IPS DF 4.7 (cell line): ENCODE data around the gene GPRIN2.
A peak's percentile ranks its signal among the peaks of the same experiment; 100 is the strongest.
"Not testable (repeated sequence)": the region's sequence is repeated elsewhere in the genome, so short reads cannot be mapped to it uniquely, and the experiment has no call there.

Experiments used
- DNase-seq: peaks from one replicate; pipeline ENCODE4 v3.0.0-alpha.2; 2013; ENCODE audit warnings: low spot score; ENCODE audit errors: extremely low read depth

The GPRIN2 gene

GRCh38 chr10:46556515-46557318 is at the start of gene GPRIN2:
Gene GPRIN2, minus strand, starts transcription at chr10:46556658. Its CDS starts 5,922 bp downstream, at chr10:46550736.
- DNase-seq = peak; percentile 89

DNA sequence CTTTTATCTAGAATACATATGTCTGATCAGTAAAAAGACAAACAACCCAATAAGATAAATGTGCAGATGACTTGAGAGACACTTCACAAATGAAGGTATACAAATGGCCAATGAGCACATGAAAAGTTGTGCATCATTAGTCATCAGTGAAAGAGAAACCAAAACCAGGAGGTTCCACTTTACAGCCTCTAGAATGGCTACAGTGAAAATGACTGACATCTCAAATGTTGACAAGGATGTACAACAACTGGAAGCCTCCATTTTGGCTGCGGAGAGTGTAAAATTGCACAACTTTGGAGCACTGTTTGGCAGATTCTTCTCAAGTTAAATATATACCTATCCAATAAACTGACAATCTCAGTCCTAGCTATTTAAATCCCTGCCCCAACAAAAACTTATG is 44.1 kb upstream of the GPRIN2 start:
- DNase-seq = not testable (repeated sequence)

DNA sequence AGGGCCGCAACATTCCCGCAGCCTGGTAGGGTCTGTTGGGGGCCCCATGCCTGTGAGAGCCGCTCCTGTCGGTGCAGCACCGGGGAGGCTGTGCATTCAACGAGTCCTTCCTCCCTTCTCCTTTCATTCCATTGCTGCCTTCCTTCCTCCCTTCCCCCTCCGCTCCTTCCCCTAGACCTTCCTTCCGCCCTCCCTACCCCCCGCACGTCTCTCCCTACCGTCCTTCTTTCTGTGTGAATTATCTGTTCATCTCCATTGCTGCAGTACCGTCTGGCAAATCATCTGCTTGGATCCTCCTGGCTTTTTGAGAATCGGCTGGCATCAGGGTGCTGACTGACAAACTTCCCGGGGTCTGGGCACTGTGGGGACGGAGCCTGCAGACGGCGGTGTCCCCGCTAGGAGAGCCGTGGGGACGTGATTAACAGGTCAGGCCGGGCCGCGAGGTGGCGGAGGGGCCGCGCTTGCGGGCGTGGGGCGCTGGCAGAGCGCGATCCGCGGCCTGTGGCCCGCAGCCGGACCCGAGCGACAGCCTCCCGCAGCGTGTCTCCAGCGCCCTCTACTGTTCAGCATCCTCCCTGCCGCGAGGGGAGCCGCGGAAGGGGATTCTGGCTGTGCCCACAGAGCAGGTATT is 41.3 kb upstream of the GPRIN2 start:
- DNase-seq = not testable (repeated sequence)

DNA sequence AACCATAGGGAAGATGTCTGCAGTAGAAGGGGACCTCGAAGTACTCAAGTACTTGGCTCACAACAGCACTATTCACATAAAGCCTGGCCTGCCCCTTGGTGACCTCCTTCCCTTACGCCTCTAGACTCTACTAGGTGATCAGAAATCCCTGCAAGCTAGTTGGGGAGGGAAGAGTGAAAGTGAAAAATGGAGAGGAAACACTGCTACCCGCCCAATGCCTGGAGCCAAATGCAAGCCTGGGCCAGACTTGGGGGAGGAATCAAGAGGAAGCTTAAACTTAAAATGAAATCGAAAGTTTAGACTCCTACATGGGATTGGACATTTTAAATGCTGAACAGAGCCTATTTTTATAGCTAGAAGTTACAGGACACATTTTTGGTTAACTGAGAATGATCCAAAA is 40.1 kb upstream of the GPRIN2 start:
- not testable (repeated sequence) for DNase-seq

DNA sequence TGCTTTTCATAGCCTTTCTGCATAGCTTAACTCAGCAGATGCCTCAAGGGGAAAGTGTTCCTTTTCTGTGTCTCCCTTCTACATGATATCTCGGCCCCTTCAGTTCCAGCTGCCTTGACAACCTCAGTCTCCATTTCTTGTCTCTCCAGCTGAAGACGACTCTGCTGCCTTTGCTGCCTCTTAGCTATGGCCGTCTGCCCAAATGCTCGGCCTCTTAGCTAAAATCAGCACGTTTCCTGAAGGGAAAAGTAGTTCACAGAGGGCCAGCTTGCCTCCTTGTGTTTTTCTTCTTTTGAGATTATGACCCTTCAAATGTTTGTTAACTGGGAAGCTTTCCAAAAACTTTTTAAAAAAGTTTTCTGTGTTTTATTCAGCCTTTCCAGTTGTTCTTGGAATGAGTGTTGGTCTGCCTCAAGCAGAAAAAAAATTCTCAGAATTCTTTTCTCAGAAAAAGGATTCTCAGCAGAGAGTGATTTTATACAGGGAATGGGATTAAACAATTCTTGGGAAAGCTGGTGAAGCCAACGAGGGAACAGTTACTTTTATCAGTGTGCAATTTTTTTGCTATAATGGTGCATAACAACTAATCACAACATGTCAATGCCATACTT is 38.1 kb upstream of the GPRIN2 start:
- not testable (repeated sequence) for DNase-seq

GRCh38 chr10:46593307-46593706 is 36.8 kb upstream of the GPRIN2 start:
- DNase-seq = not testable (repeated sequence)

- not testable (repeated sequence) for DNase-seq
These were observed 34.6 kb upstream of the GPRIN2 start for GRCh38 chr10:46591053-46591452.

GRCh38 chr10:46589589-46589988 is 33.1 kb upstream of the GPRIN2 start:
- not testable (repeated sequence) for DNase-seq

- not testable (repeated sequence) for DNase-seq
These were observed 31.8 kb upstream of the GPRIN2 start for GRCh38 chr10:46588221-46588620.

DNA sequence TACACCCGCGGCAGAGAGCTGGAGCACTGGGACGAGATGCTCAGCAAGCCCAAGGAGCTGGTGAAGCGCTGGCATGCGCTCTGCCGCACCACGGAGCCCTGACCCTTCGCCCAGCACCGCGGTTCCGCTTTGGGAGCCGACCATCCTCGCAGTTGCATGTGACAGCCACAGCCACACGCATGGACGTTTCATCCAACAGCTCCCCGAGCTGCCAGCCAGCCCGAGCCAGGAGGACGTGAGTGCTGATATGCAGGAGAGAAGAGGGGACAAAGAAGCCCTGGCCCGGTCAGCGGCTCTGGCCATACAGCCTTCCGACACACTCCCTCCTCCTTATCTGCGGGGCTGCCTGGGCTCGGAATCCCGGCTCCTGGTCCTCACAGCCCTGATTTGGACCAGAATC is 31.1 kb upstream of the GPRIN2 start:
- not testable (repeated sequence) for DNase-seq

DNA sequence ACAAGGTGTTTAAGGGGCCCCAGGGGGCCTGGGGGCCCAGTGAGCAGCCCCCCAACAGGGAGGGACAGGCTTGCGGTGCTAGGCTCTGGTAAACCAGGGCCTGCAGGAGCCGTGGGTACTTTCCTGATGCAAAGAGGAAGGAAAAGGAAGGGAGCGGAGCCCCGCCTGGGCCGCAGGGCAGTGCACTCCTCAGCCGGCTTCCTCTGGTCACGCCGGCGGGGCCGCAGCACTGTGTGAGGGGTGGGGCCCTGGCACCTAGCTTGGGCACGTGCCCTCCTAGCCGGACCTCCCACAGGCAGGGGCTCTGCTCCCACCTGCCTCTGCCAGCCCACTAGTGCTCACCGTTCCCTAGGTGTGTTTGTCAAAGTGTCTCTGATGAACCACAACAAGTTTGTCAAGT is 28.8 kb upstream of the GPRIN2 start:
- not testable (repeated sequence) for DNase-seq

GRCh38 chr10:46584196-46584595 is 27.7 kb upstream of the GPRIN2 start:
- DNase-seq = not testable (repeated sequence)

DNA sequence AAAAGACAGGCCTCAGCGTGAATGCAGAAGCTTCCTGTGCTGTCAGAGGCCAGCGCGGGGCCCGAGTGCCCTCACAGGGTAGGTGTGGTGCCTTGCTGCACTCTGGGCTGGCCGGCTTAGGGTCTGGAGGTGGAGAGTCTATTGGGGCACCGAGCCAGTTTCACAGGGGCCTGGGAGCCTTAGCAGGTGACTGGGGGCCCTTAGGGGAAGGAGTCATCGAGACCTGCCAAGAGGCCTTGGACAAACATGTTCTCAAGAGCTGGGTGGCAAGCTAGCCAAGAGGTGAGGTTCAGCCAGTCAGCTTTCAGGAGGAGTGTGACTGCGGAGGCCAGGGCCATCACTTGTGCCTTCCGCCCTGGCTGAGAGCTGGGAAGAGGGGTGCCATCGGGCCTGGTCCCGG is 26.1 kb upstream of the GPRIN2 start:
- not testable (repeated sequence) for DNase-seq

GRCh38 chr10:46581997-46582396 is 25.5 kb upstream of the GPRIN2 start:
- DNase-seq = not testable (repeated sequence)

DNA sequence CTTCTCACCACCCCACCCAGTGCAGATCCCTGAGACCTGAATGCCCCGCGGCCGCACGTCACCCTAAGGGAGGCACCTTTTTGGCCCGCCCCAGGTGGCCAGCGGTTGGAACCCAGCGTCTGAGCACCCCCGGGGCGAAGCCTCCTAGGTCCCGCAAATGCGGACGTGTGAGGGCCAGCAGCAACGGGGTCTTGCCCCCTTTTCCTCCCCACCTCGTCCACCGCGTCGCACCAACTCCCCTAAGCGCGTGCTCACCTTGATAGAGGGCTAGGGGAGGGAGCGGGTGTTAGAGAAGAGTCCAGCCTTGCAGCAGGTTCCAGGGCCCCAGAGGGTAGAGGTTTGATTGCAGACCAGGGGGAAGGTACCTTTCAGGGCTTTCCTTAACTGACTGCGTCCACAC is 22.9 kb upstream of the GPRIN2 start:
- not testable (repeated sequence) for DNase-seq

GRCh38 chr10:46578474-46579178 is 22.2 kb upstream of the GPRIN2 start, which contains the start of gene SYT15:
Gene SYT15, plus strand, starts transcription at chr10:46579128. Its CDS starts 41 bp downstream, at chr10:46579169.
- DNase-seq = not testable (repeated sequence)

DNA sequence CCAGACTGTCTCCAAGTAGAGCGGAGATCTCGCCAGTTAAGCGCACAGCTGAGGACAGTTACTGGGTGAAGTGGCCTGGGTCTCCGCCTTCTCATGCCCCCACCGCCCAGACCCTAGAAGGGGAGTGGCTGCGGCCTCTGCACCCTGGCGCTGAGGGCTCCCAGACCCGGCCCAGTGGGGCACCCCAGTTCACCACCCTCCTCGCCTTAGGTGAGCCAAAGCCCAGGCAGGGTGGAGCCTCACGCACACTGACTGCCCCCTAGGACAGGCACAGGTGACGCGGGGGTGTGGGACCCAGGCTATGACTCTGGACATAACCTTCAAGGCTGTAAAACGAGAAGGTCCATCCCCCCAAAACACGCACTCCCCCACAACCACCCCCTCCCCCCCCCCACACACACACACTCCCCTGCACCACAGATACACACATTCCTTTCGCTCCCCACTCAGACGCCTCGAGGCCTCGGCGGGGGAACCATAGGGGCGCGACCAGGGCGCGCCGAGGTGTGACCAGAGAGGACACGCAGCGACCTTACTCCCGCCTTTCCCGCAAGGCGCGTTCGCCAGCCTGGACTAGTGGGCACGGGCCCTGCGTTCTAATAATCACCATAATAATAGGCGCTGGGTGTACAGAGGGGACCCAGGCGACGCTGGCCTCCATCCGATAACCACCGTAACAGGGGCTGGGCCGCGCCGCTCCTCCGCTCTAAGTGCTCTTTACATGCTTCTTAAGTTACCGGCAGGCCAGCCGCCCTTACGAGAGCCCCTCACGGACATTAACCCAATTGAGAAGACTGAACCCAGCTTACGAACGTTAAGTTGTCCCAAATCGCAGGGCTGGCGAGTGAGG is 21.4 kb upstream of the GPRIN2 start:
- not testable (repeated sequence) for DNase-seq

DNA sequence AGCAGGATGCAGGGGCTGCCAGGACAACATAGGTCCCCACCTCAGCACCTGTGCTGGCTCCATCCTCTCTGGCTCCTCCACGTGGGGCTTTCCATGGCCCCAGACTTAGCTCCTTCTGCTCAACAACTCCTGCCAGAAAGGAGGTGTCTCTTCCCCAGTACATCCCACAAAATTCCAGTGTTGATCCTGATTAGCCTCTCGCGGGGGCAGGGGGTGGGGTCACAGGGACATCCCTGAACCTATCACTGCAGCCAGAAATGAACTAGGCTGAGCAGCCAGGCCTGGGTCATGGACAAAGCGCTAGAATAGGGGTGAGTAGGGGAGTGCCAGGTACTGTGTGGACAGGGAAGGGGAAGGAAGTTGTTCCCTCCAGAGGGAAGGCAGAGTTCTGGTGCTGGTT is 17.4 kb upstream of the GPRIN2 start:
- DNase-seq = not testable (repeated sequence)

DNA sequence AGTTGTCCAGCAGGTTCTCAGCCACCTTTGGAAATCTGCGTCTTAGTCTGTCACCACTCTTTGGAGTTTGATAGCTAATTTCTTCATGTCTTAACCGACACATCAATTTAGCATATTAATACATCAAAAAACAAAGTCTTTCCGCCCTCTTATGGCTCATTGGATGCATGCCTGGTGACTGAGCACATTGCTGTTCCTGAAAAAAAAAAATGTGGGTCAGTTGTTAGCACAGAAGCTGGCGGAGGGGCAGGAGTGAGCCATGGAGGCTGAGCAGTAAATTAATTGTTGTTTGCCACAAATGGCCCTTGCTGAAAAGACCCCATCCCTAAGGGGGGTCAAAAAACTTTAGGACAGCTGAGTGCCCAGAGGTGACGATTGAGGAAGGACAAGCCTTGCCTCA is 16.9 kb upstream of the GPRIN2 start:
- not testable (repeated sequence) for DNase-seq

GRCh38 chr10:46572765-46573164 is 16.3 kb upstream of the GPRIN2 start:
- DNase-seq = not testable (repeated sequence)
